Measurements from ENCODE around the gene SNX32.

DNA sequence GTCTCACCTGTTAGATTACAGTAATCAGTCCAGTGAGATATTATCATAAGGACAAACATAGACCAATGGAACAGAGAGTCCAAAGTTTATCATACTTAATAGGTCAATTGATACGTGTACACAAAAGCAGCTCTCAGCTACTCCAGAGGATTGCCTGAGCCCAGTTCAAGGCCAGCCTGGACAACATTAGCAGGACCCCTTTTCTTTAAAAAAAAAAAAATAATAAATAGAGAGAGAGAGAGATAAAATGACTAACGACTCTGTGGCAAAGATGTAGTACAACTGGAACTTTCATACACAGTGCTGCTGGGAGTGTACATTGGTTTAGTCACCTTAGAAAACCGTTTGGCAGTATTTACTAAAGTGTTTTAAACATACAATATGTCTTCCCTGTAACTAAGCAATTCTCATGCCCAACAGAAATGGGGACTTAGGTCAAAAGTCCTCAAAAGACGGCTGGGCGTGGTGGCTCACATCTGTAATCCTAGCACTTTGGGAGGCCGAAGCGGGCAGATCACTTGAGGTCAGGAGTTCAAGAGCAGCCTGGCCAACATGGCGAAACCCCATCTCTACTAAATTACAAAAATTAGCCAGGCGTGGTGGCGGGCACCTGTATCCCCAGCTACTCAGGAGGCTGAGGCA lies 10.6 kb downstream of the SNX32 start:
- TF ChIP-seq, protein P1, sequence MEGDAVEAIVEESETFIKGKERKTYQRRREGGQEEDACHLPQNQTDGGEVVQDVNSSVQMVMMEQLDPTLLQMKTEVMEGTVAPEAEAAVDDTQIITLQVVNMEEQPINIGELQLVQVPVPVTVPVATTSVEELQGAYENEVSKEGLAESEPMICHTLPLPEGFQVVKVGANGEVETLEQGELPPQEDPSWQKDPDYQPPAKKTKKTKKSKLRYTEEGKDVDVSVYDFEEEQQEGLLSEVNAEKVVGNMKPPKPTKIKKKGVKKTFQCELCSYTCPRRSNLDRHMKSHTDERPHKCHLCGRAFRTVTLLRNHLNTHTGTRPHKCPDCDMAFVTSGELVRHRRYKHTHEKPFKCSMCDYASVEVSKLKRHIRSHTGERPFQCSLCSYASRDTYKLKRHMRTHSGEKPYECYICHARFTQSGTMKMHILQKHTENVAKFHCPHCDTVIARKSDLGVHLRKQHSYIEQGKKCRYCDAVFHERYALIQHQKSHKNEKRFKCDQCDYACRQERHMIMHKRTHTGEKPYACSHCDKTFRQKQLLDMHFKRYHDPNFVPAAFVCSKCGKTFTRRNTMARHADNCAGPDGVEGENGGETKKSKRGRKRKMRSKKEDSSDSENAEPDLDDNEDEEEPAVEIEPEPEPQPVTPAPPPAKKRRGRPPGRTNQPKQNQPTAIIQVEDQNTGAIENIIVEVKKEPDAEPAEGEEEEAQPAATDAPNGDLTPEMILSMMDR (IDR thresholded peaks at IDR 0.05; ENCODE audit: insufficient read depth, low read length), result no peak
- no peak for TF ChIP-seq POLR2AphosphoS5 (IDR thresholded peaks at IDR 0.05; ENCODE audit: low read depth)
- TF ChIP-seq, protein P2, sequence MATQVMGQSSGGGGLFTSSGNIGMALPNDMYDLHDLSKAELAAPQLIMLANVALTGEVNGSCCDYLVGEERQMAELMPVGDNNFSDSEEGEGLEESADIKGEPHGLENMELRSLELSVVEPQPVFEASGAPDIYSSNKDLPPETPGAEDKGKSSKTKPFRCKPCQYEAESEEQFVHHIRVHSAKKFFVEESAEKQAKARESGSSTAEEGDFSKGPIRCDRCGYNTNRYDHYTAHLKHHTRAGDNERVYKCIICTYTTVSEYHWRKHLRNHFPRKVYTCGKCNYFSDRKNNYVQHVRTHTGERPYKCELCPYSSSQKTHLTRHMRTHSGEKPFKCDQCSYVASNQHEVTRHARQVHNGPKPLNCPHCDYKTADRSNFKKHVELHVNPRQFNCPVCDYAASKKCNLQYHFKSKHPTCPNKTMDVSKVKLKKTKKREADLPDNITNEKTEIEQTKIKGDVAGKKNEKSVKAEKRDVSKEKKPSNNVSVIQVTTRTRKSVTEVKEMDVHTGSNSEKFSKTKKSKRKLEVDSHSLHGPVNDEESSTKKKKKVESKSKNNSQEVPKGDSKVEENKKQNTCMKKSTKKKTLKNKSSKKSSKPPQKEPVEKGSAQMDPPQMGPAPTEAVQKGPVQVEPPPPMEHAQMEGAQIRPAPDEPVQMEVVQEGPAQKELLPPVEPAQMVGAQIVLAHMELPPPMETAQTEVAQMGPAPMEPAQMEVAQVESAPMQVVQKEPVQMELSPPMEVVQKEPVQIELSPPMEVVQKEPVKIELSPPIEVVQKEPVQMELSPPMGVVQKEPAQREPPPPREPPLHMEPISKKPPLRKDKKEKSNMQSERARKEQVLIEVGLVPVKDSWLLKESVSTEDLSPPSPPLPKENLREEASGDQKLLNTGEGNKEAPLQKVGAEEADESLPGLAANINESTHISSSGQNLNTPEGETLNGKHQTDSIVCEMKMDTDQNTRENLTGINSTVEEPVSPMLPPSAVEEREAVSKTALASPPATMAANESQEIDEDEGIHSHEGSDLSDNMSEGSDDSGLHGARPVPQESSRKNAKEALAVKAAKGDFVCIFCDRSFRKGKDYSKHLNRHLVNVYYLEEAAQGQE (IDR thresholded peaks at IDR 0.05; ENCODE audit: insufficient replicate concordance, low read depth), result no peak

Data from HL-60 (cell line).